ENCODE results near the gene DHDDS. TPM values are rescaled to one million over a fixed set of nuclear protein-coding genes. Genes with fewer than 3 reads are reported as not detected.

Gene DHDDS
- total RNA-seq, 4 donors from 2014 or later, result 7.1 to 42.6 (median 26.6) TPM

GRCh38 chr1:26459148-26459547, 27.0 kb downstream of the DHDDS start:
- TF ChIP-seq CTCF (IDR thresholded peaks at IDR 0.05) (no peak), POLR2A (IDR thresholded peaks at IDR 0.05) (no peak)
- H3K36me3 ChIP-seq, result no peaks in the 10 kb centered on the region

GRCh38 chr1:26459573-26460031, 27.5 kb downstream of the DHDDS start:
- Histone ChIP-seq H3K4me3 (no peak overlapping the region), H3K4me1 (no peaks in the 10 kb centered on the region), H3K27me3 (no peaks in the 10 kb centered on the region), H3K36me3 (no peaks in the 10 kb centered on the region), H3K27ac (no peak overlapping the region), H3K9me3 (no peaks in the 10 kb centered on the region)
- intact Hi-C loops (cut with DNase I; ENCODE audit: low total_unique reads), result no loop called here
- DNase-seq, result no peak
- TF ChIP-seq CTCF (IDR thresholded peaks at IDR 0.05) (no peak), POLR2A (IDR thresholded peaks at IDR 0.05) (no peak)

More at GRCh38 chr1:26459148-26459547, 27.0 kb downstream of the DHDDS start:
- intact Hi-C loops (cut with DNase I; ENCODE audit: low total_unique reads), result no loop called here
- Histone ChIP-seq H3K4me1 (no peaks in the 10 kb centered on the region), H3K4me3 (no peak overlapping the region), H3K27ac (no peak overlapping the region), H3K9me3 (no peaks in the 10 kb centered on the region), H3K27me3 (no peaks in the 10 kb centered on the region)
- DNase-seq, result no peak

- Histone ChIP-seq H3K4me1 (peaks cover 1 to 2% of the 10 kb centered on the region in 2 donors), H3K9me3 (no peaks in the 10 kb centered on the region), H3K4me3 (no peak overlapping the region), H3K36me3 (no peaks in the 10 kb centered on the region), H3K27ac (no peak overlapping the region), H3K27me3 (no peaks in the 10 kb centered on the region)
- intact Hi-C loops (cut with DNase I; ENCODE audit: low total_unique reads), result no loop called here
- TF ChIP-seq POLR2A (IDR thresholded peaks at IDR 0.05) (no peak), CTCF (IDR thresholded peaks at IDR 0.05) (no peak)
- DNase-seq, result peak in 1 of 2 donors; percentile 36
These were observed 36.8 kb downstream of the DHDDS start for GRCh38 chr1:26468911-26469310.

GRCh38 chr1:26469558-26469957, 37.4 kb downstream of the DHDDS start:
- no peak overlapping the region for H3K4me3 ChIP-seq
- no peak overlapping the region for H3K27ac ChIP-seq
- no peak for DNase-seq
- no peaks in the 10 kb centered on the region for H3K9me3 ChIP-seq
- H3K4me1 ChIP-seq, result peaks cover 3 to 8% of the 10 kb centered on the region in 2 donors
- no peaks in the 10 kb centered on the region for H3K27me3 ChIP-seq
- no peak for TF ChIP-seq CTCF (IDR thresholded peaks at IDR 0.05)
- no peak for TF ChIP-seq POLR2A (IDR thresholded peaks at IDR 0.05)
- H3K36me3 ChIP-seq, result no peaks in the 10 kb centered on the region
- intact Hi-C loops (cut with DNase I; ENCODE audit: low total_unique reads), result no loop called here

GRCh38 chr1:26470878-26471497, 38.9 kb downstream of the DHDDS start:
- Histone ChIP-seq H3K27me3 (no peaks in the 10 kb centered on the region), H3K4me1 (peaks cover 3 to 10% of the 10 kb centered on the region in 2 donors), H3K36me3 (no peaks in the 10 kb centered on the region), H3K4me3 (no peak overlapping the region), H3K27ac (no peak overlapping the region), H3K9me3 (no peaks in the 10 kb centered on the region)
- TF ChIP-seq POLR2A (IDR thresholded peaks at IDR 0.05) (no peak), CTCF (IDR thresholded peaks at IDR 0.05) (no peak)
- intact Hi-C loops (cut with DNase I; ENCODE audit: low total_unique reads), result no loop called here
- DNase-seq, result no peak

Measured in uterus (tissue), 4 donors.